ENCODE measurements around the gene ARHGAP42.

GRCh38 chr11:100739666-100740065 lies 52.6 kb downstream of the ARHGAP42 start:
- no peak for TF ChIP-seq CTCF (IDR thresholded peaks at IDR 0.05)
- no peak for TF ChIP-seq POLR2A (IDR thresholded peaks at IDR 0.05)

Measured in testis (tissue), 2 donors.